Keratinocyte (primary cell): Measurements from ENCODE around the gene LIPH.

ENCODE experiments used
- CTCF ChIP-seq, 3 experiments: IDR thresholded peaks in 1 of 3; conservative IDR thresholded peaks in 1 of 3; optimal IDR thresholded peaks in 1 of 3; 2 replicates in 2 of 3; 3 replicates in 1 of 3; pipeline versions ENCODE3 to v1.5.1; 2011; ENCODE audit warnings: low read length in 3 of 3, mild to moderate bottlenecking in 3 of 3, moderate library complexity in 2 of 3, control low read depth in 1 of 3, inconsistent platforms in 1 of 3; ENCODE audit not compliant: insufficient read depth in 2 of 3; ENCODE audit errors: extremely low read depth in 1 of 3
- EZH2 ChIP-seq: IDR thresholded peaks from one replicate; pipeline ENCODE4 v1.6.1; 2012; ENCODE audit warnings: inconsistent platforms, mild to moderate bottlenecking, low read length, moderate library complexity

- TF ChIP-seq CTCF (optimal IDR thresholded peaks at IDR 0.05 in 1 of 3, IDR thresholded peaks at IDR 0.05 in 1 of 3, conservative IDR thresholded peaks at IDR 0.05 in 1 of 3; ENCODE audit: extremely low read depth in 1 of 3, insufficient read depth in 2 of 3, low read length in 3 of 3) (no peak), EZH2 (no peak)
Measured at GRCh38 chr3:185528532-185528931, 23.9 kb downstream of the LIPH start.
